Stomach (tissue), 9 donors: Measurements from ENCODE around the gene FHAD1. TPM values are rescaled to one million over a fixed set of nuclear protein-coding genes. Genes with fewer than 3 reads are reported as not detected.

Experiments
- DNase-seq, 2 donors: peaks; one replicate each; pipeline versions ENCODE4 v3.0.0 to v3.0.0-alpha.2; 2013 to 2019
- H3K27ac ChIP-seq, 5 donors: fragments of 200-600 bp in 4 of 5; sonication (generic) in 4 of 5; one replicate each; pipeline ENCODE4 v1.5.1; 2013 to 2019; ENCODE audit warnings: mild to moderate bottlenecking in 1 of 5, moderate library complexity in 1 of 5
- H3K27me3 ChIP-seq, 3 donors: fragments of 200-600 bp; sonication (generic); one replicate each; pipeline ENCODE4 v1.5.1; 2017 to 2019; ENCODE audit warnings: mixed run types in 1 of 3
- H3K36me3 ChIP-seq, 4 donors: fragments of 200-600 bp; sonication (generic); 1 replicate in 3 of 4; 2 replicates in 1 of 4; pipeline ENCODE4 v1.5.1; 2016 to 2019
- H3K4me1 ChIP-seq, 4 donors: fragments of 200-600 bp; sonication (generic); one replicate each; pipeline ENCODE4 v1.5.1; 2016 to 2019
- H3K4me3 ChIP-seq, 4 donors: fragments of 200-600 bp; sonication (generic) in 3 of 4; one replicate each; pipeline ENCODE4 v1.5.1; 2016 to 2019; ENCODE audit warnings: mild to moderate bottlenecking in 1 of 4
- H3K9me3 ChIP-seq, 4 donors: fragments of 200-600 bp; sonication (generic); one replicate each; pipeline ENCODE4 v1.5.1; 2016 to 2019
- EP300 ChIP-seq: sonication (generic); formaldehyde crosslinking; IDR thresholded peaks from one replicate; pipeline ENCODE4 v1.6.1; 2017; ENCODE audit warnings: antibody characterized with exemption
- POLR2A ChIP-seq, 4 donors: fragments of 450-650 bp; IDR thresholded peaks; one replicate each; pipeline ENCODE4 v1.6.1; 2016; ENCODE audit warnings: antibody characterized with exemption in 4 of 4, control low read depth in 2 of 4, mild to moderate bottlenecking in 1 of 4, moderate library complexity in 1 of 4
- POLR2AphosphoS5 ChIP-seq, 3 donors: sonication (generic); formaldehyde crosslinking; IDR thresholded peaks; one replicate each; pipeline ENCODE4 v1.6.1; 2016; ENCODE audit warnings: antibody characterized with exemption in 3 of 3
- WGBS, 5 donors: extraction: QIAGEN DNeasy Blood & Tissue Kit in 3 of 5; methylation state at CpG; one replicate each; pipeline versions ENCODE4 v1.1.5 to v1.1.7; 2013 to 2018; 5-methylcytosine and 5-hydroxymethylcytosine counted together
- intact Hi-C: fragments of 100-400 bp; cut with DNase I; formaldehyde crosslinking; loops from one replicate; pipeline ENCODE4 v1.15.1; 2023; ENCODE audit warnings: low total_unique reads
- polyA plus RNA-seq, 3 donors: library from polyadenylated mRNA; stranded (reverse); fragments of 200-250 nt; gene quantifications; one replicate each; pipeline ENCODE4 v1.2.3, GENCODE V29; 2013
- total RNA-seq, 5 donors: library from RNA; depleted of rRNA; stranded (reverse); fragments of >200 nt; gene quantifications; one replicate each; pipeline versions ENCODE4 v1.1.0 to v1.2.3, GENCODE V29; 2014 to 2016
- TF ChIP-seq, protein P1 (sequence below), 7 experiments: fragments of 450-650 bp in 4 of 7; fragments of 200-600 bp in 3 of 7; sonication (generic) in 3 of 7; IDR thresholded peaks; one replicate each; pipeline ENCODE4 v1.5.1; 2016 to 2019; ENCODE audit warnings: antibody characterized with exemption in 7 of 7, control low read depth in 2 of 7, mild to moderate bottlenecking in 1 of 7
- donor health status: healthy with polysubstance abuse.
- donor health status: Bipolar disorder and iron deficiency.
- donor health status: healthy.

FHAD1 gene
- total and polyA plus RNA-seq, 8 donors, result 0.38 to 5.1 (median 1.4) TPM; not detected in 2

- no peak overlapping the region for H3K4me3 ChIP-seq
- no peaks in the 10 kb centered on the region for H3K27me3 ChIP-seq
- DNase-seq, result no peak
- WGBS, 5 donors, result 67 to 96% (median 94%) methylated on average over 4 to 8 of the region's 8 CpGs
- H3K4me1 ChIP-seq, result peaks cover 0 to 36% (median 10%) of the 10 kb centered on the region in 4 donors
- TF ChIP-seq POLR2A (IDR thresholded peaks at IDR 0.05), result no peak
- TF ChIP-seq EP300, result no peak
- TF ChIP-seq, protein P1, sequence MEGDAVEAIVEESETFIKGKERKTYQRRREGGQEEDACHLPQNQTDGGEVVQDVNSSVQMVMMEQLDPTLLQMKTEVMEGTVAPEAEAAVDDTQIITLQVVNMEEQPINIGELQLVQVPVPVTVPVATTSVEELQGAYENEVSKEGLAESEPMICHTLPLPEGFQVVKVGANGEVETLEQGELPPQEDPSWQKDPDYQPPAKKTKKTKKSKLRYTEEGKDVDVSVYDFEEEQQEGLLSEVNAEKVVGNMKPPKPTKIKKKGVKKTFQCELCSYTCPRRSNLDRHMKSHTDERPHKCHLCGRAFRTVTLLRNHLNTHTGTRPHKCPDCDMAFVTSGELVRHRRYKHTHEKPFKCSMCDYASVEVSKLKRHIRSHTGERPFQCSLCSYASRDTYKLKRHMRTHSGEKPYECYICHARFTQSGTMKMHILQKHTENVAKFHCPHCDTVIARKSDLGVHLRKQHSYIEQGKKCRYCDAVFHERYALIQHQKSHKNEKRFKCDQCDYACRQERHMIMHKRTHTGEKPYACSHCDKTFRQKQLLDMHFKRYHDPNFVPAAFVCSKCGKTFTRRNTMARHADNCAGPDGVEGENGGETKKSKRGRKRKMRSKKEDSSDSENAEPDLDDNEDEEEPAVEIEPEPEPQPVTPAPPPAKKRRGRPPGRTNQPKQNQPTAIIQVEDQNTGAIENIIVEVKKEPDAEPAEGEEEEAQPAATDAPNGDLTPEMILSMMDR (IDR thresholded peaks at IDR 0.05), result no peak
- TF ChIP-seq POLR2AphosphoS5 (IDR thresholded peaks at IDR 0.05), result no peak
- no peaks in the 10 kb centered on the region for H3K36me3 ChIP-seq
- H3K27ac ChIP-seq, result no peak overlapping the region
- H3K9me3 ChIP-seq, result no peaks in the 10 kb centered on the region
- intact Hi-C loops, result no loop called here
Measured at GRCh38 chr1:15390667-15391066, 143.6 kb downstream of the FHAD1 start.

GRCh38 chr1:15391366-15391765 is 144.3 kb downstream of the FHAD1 start:
- Histone ChIP-seq H3K36me3 (no peaks in the 10 kb centered on the region), H3K4me3 (no peak overlapping the region), H3K9me3 (no peaks in the 10 kb centered on the region), H3K4me1 (peaks cover 0 to 29% (median 7%) of the 10 kb centered on the region in 4 donors), H3K27ac (no peak overlapping the region), H3K27me3 (no peaks in the 10 kb centered on the region)
- no peak for DNase-seq
- WGBS, 5 donors, result 27 to 47% (median 39%) methylated on average over 4 of the region's 4 CpGs
- intact Hi-C loops, result no loop called here
- no peak for TF ChIP-seq POLR2A (IDR thresholded peaks at IDR 0.05)
- TF ChIP-seq, protein P1 (IDR thresholded peaks at IDR 0.05), result no peak
- TF ChIP-seq POLR2AphosphoS5 (IDR thresholded peaks at IDR 0.05), result no peak
- no peak for TF ChIP-seq EP300

DNA sequence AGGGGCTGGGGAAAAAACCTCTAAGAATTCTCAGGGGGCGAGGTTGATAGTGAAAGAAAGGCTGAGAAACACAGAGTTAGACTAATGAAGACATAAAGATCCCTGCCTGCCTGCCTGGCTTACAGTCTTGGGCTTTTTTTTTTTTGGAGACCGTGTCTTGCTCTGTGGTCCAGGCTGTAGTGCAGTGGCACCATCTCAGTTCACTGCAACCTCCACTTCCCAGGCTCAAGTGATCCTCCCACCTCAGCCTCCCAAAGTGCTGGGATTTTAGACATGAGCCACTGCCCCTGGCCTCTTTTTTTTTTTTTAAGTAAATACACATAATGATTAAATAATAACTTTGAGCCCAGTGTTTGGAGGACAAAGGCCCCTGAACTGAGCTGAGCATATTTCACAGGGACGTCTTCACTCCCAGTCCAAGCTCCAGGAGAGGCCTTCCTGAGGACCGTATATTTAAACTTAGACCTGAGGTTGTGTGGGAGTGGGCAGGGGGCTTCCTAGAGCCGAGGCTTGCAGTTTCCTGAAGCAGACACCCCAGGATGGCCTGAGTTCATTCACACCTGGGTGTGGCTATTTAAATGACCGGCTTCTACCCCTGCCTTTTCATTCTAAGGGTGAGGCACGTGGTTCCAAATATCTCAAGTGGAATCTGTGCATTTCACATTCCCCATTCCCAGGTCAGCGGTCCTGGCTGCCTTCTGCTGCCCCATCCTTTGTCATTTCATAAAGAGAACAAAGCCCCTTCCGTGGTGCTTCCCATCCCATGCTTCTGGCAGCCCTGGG is 146.6 kb downstream of the FHAD1 start:
- no peak for DNase-seq
- no peaks in the 10 kb centered on the region for H3K27me3 ChIP-seq
- peaks cover 0 to 25% (median 5%) of the 10 kb centered on the region in 4 donors for H3K4me1 ChIP-seq
- no peak for TF ChIP-seq EP300
- no peak for TF ChIP-seq POLR2A (IDR thresholded peaks at IDR 0.05)
- TF ChIP-seq, protein P1 (IDR thresholded peaks at IDR 0.05), result no peak
- TF ChIP-seq POLR2AphosphoS5 (IDR thresholded peaks at IDR 0.05), result no peak
- intact Hi-C loops, result no loop called here
- no peaks in the 10 kb centered on the region for H3K36me3 ChIP-seq
- H3K4me3 ChIP-seq, result no peak overlapping the region
- H3K9me3 ChIP-seq, result no peaks in the 10 kb centered on the region
- WGBS, 5 donors, result 44 to 56% (median 50%) methylated on average over 9 of the region's 9 CpGs
- no peak overlapping the region for H3K27ac ChIP-seq

- Histone ChIP-seq H3K4me3 (no peak overlapping the region), H3K27ac (peak overlapping the region in 1 of 5 donors; percentile 24), H3K27me3 (no peaks in the 10 kb centered on the region), H3K9me3 (no peaks in the 10 kb centered on the region), H3K36me3 (no peaks in the 10 kb centered on the region), H3K4me1 (peaks cover 0 to 25% (median 5%) of the 10 kb centered on the region in 4 donors)
- TF ChIP-seq, protein P1 (IDR thresholded peaks at IDR 0.05), result no peak
- TF ChIP-seq POLR2A (IDR thresholded peaks at IDR 0.05) (no peak), EP300 (no peak), POLR2AphosphoS5 (IDR thresholded peaks at IDR 0.05) (no peak)
- 25 to 41% (median 32%) methylated on average over 3 of the region's 3 CpGs for WGBS, 5 donors
- intact Hi-C loops, result no loop called here
- no peak for DNase-seq
Measured at GRCh38 chr1:15394258-15394690, 147.3 kb downstream of the FHAD1 start.
